Panc1 (cell line): Measurements from ENCODE around the gene DCBLD1. TPM values are rescaled to one million over a fixed set of nuclear protein-coding genes. Genes with fewer than 3 reads are reported as not detected.

Experiments
- ATAC-seq: fragments of 200-7000 bp; cut with Tn5 transposase; 2 replicates; pipeline ENCODE4 v1.9.1; 2020; ENCODE audit warnings: mild to moderate bottlenecking, moderate library complexity
- BruUV-seq: library from RNA; stranded (reverse); fragments of 400-500 nt; replicated peaks from 2 replicates; lab custom pipeline; 2021; lab: Mats Ljungman, UMichigan
- CTCF ChIA-PET: fragments of 300-600 bp; sonication (Branson Sonifier 250); formaldehyde crosslinking; loops from one replicate; lab custom pipeline; 2022; ENCODE audit warnings: antibody characterized with exemption; lab: Charles Lee
- POLR2A ChIA-PET: fragments of 300-600 bp; sonication (Branson Sonifier 250); formaldehyde crosslinking; loops from one replicate; lab custom pipeline; 2022; ENCODE audit warnings: antibody characterized with exemption; lab: Charles Lee
- DNase-seq: peaks from one replicate; pipeline ENCODE4 v3.0.0-alpha.2; 2010; ENCODE audit warnings: low read depth, low spot score
- H3K27ac ChIP-seq: 2 replicates; pipeline ENCODE4 v1.5.1; 2011; ENCODE audit warnings: mild to moderate bottlenecking, low read length, inconsistent platforms
- H3K27me3 ChIP-seq: fragments of 200-500 bp; sonication (Bioruptor generic); 2 replicates; pipeline ENCODE4 v1.6.0; 2014; ENCODE audit warnings: low read length, inconsistent platforms; ENCODE audit not compliant: control insufficient read depth, insufficient read depth
- H3K36me3 ChIP-seq: fragments of 200-500 bp; sonication (Bioruptor generic); 2 replicates; pipeline ENCODE4 v1.5.1; 2014; ENCODE audit warnings: inconsistent platforms, mild to moderate bottlenecking, low read length, moderate library complexity; ENCODE audit not compliant: control insufficient read depth, insufficient read depth
- H3K4me1 ChIP-seq: 2 replicates; pipeline ENCODE4 v1.5.1; 2011; ENCODE audit warnings: inconsistent platforms, mild to moderate bottlenecking, low read length, moderate library complexity; ENCODE audit not compliant: control insufficient read depth, insufficient read depth
- H3K4me3 ChIP-seq, 2 experiments: 2 replicates each; pipeline ENCODE4 v1.5.1; 2011 to 2012; ENCODE audit warnings: low read depth in 2 of 2, low read length in 2 of 2, mild to moderate bottlenecking in 2 of 2, inconsistent platforms in 1 of 2, moderate library complexity in 1 of 2
- H3K9me3 ChIP-seq: fragments of 200-500 bp; sonication (Bioruptor generic); 2 replicates; pipeline ENCODE4 v1.5.1; 2014; ENCODE audit warnings: low read depth, mild to moderate bottlenecking, inconsistent platforms, low read length, moderate library complexity; ENCODE audit not compliant: control insufficient read depth, insufficient read depth
- CTCF ChIP-seq: fragments of 450-650 bp; IDR thresholded peaks from 2 replicates; pipeline ENCODE4 v1.5.1; 2017; ENCODE audit warnings: mild to moderate bottlenecking
- POLR2AphosphoS5 ChIP-seq: IDR thresholded peaks from 2 replicates; pipeline ENCODE4 v1.6.1; 2012; ENCODE audit warnings: mild to moderate bottlenecking, low read depth, low read length, moderate library complexity
- SIN3A ChIP-seq: IDR thresholded peaks from 2 replicates; pipeline ENCODE4 v1.6.1; 2012; ENCODE audit warnings: low read depth, mild to moderate bottlenecking, low read length, moderate library complexity, borderline replicate concordance; ENCODE audit not compliant: insufficient read depth
- TCF7L2 ChIP-seq: IDR thresholded peaks from 2 replicates; pipeline ENCODE4 v1.6.1; 2011; ENCODE audit warnings: mild to moderate bottlenecking, low read depth, low read length, inconsistent platforms
- in situ Hi-C: cut with HindIII; loops from 2 replicates; pipeline ENCODE4 v1.10.0; 2016; ENCODE audit warnings: low sequenced_read_pairs, low pct_unique_long_range_greater_than_20kb
- intact Hi-C: fragments of 100-400 bp; cut with micrococcal nuclease; formaldehyde crosslinking; loops from one replicate; pipeline ENCODE4 v1.10.0; 2022; ENCODE audit not compliant: unreplicated experiment
- total RNA-seq: library from RNA; stranded (reverse); gene quantifications from one replicate; pipeline ENCODE4 v1.2.1, GENCODE V29; 2021; ENCODE audit not compliant: unreplicated experiment
- TF ChIP-seq, protein P1 (sequence below), 2 experiments: IDR thresholded peaks; 2 replicates each; pipeline ENCODE4 v1.6.1; 2011 to 2012; ENCODE audit warnings: low read depth in 2 of 2, control low read depth in 1 of 2, low read length in 1 of 2, mild to moderate bottlenecking in 1 of 2, moderate library complexity in 1 of 2; ENCODE audit not compliant: insufficient read depth in 1 of 2

Gene DCBLD1
- total RNA-seq, 1 experiment from 2014 or later = 29.0 TPM

DNA sequence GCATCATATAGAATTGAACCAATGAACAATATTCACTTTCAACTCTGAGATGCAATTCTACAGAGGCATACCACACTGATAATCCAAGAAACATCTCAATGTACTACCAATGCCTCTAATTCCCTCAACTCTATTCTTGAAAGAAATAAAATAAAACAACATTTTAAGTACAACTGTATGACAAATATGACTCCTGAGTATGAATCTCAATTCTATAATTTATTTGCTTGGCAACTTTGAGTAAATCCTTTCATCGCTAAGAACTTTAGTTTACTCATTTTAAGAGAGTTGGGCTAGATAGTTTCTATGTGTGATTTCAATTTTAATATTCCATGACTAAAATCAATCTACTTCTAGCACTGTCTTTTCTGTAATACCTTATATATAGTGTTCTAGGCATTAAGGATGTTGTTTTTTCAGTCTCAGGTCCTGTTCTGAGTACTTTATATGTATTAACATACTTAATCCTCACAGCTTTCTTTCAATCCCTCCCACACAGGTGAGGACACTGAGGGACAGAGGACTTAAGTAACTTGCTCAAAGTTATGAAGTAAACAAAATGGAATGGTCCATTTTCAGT lies 86.4 kb downstream of the DCBLD1 start:
- intact Hi-C loops = no loop called here
- ChIA-PET CTCF (no interaction called here), POLR2A (no interaction called here)
- Histone ChIP-seq H3K27me3 (no peaks in the 10 kb centered on the region), H3K9me3 (no peaks in the 10 kb centered on the region), H3K4me1 (no peaks in the 10 kb centered on the region), H3K27ac (no peak overlapping the region), H3K4me3 (no peak overlapping the region), H3K36me3 (peaks cover 55% of the 10 kb centered on the region)
- BruUV-seq = no TSS peak
- ATAC-seq (no peak), DNase-seq (no peak)
- in situ Hi-C loops = no loop called here
- TF ChIP-seq TCF7L2 (no peak), CTCF (no peak), POLR2AphosphoS5 (no peak), SIN3A (no peak)
- TF ChIP-seq, protein P1, sequence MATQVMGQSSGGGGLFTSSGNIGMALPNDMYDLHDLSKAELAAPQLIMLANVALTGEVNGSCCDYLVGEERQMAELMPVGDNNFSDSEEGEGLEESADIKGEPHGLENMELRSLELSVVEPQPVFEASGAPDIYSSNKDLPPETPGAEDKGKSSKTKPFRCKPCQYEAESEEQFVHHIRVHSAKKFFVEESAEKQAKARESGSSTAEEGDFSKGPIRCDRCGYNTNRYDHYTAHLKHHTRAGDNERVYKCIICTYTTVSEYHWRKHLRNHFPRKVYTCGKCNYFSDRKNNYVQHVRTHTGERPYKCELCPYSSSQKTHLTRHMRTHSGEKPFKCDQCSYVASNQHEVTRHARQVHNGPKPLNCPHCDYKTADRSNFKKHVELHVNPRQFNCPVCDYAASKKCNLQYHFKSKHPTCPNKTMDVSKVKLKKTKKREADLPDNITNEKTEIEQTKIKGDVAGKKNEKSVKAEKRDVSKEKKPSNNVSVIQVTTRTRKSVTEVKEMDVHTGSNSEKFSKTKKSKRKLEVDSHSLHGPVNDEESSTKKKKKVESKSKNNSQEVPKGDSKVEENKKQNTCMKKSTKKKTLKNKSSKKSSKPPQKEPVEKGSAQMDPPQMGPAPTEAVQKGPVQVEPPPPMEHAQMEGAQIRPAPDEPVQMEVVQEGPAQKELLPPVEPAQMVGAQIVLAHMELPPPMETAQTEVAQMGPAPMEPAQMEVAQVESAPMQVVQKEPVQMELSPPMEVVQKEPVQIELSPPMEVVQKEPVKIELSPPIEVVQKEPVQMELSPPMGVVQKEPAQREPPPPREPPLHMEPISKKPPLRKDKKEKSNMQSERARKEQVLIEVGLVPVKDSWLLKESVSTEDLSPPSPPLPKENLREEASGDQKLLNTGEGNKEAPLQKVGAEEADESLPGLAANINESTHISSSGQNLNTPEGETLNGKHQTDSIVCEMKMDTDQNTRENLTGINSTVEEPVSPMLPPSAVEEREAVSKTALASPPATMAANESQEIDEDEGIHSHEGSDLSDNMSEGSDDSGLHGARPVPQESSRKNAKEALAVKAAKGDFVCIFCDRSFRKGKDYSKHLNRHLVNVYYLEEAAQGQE (IDR thresholded peaks at IDR 0.05; ENCODE audit: insufficient read depth in 1 of 2, low read depth in 2 of 2, low read length in 1 of 2) = no peak

GRCh38 chr6:117573006-117573680 lies 90.7 kb downstream of the DCBLD1 start:
- ChIA-PET POLR2A (no interaction called here), CTCF (interaction anchor here (0.7 kb wide), 1 partner anchor 508 kb away, joined by 3 read pairs; no protein-coding TSS in a partner anchor)
- H3K27ac ChIP-seq = no peak overlapping the region
- no peaks in the 10 kb centered on the region for H3K4me1 ChIP-seq
- H3K9me3 ChIP-seq = no peaks in the 10 kb centered on the region
- no peak overlapping the region for H3K4me3 ChIP-seq
- ATAC-seq = no peak
- intact Hi-C loops = no loop called here
- no peak for DNase-seq
- peaks cover 23% of the 10 kb centered on the region; the same call in 1 of the 2 replicates for H3K36me3 ChIP-seq
- no TSS peak for BruUV-seq
- TF ChIP-seq TCF7L2 (no peak), POLR2AphosphoS5 (no peak), CTCF (no peak), SIN3A (no peak)
- TF ChIP-seq, protein P1 (IDR thresholded peaks at IDR 0.05; ENCODE audit: insufficient read depth in 1 of 2, low read depth in 2 of 2, low read length in 1 of 2) = no peak
- in situ Hi-C loops = no loop called here
- H3K27me3 ChIP-seq = no peaks in the 10 kb centered on the region
